Left ventricle myocardium inferior (tissue), 1 donor: ENCODE measurements around the gene GHRH. TPM values are rescaled to one million over a fixed set of nuclear protein-coding genes. Genes with fewer than 3 reads are reported as not detected.

ENCODE experiments used
- DNase-seq: peaks from one replicate; pipeline ENCODE4 v3.0.0-alpha.2; 2020
- H3K27ac ChIP-seq: fragments of 200-600 bp; replicated peaks from 2 replicates; pipeline ENCODE4 v1.8.0; 2021
- H3K27me3 ChIP-seq: fragments of 200-600 bp; 2 replicates; pipeline ENCODE4 v1.8.0; 2021; ENCODE audit warnings: low read depth
- H3K36me3 ChIP-seq: fragments of 200-600 bp; 2 replicates; pipeline ENCODE4 v1.8.0; 2021
- H3K4me1 ChIP-seq: fragments of 200-600 bp; 2 replicates; pipeline ENCODE4 v1.8.0; 2021
- H3K4me3 ChIP-seq: fragments of 200-600 bp; 2 replicates; pipeline ENCODE4 v1.8.0; 2021; ENCODE audit warnings: mild to moderate bottlenecking, moderate library complexity
- H3K9me3 ChIP-seq: fragments of 200-600 bp; replicated peaks from 2 replicates; pipeline ENCODE4 v1.8.0; 2021
- intact Hi-C: fragments of 100-400 bp; cut with micrococcal nuclease; formaldehyde crosslinking; loops from one replicate; pipeline ENCODE4 v1.11.0; 2022
- total RNA-seq: library from RNA; stranded (reverse); fragmentation: NEBNext Ultra II Directional; extraction: Animal tissue kit (Norgen Biotek cat#: 25700); gene quantifications from one replicate; pipeline ENCODE4 v1.2.1, GENCODE V29; 2021
- TF ChIP-seq, protein P1 (sequence below): fragments of 200-600 bp; IDR thresholded peaks from 2 replicates; pipeline ENCODE4 v1.8.0; 2021; ENCODE audit warnings: antibody characterized with exemption, mild to moderate bottlenecking, borderline replicate concordance
- donor health status: DM: no; HTN: yes; CAD: no; lungs with severe emphysema.

The GHRH gene
- total RNA-seq, 1 donor from 2014 or later = 0.93 TPM

GRCh38 chr20:37204056-37204455, 57.6 kb downstream of the GHRH start:
- TF ChIP-seq, protein P1, sequence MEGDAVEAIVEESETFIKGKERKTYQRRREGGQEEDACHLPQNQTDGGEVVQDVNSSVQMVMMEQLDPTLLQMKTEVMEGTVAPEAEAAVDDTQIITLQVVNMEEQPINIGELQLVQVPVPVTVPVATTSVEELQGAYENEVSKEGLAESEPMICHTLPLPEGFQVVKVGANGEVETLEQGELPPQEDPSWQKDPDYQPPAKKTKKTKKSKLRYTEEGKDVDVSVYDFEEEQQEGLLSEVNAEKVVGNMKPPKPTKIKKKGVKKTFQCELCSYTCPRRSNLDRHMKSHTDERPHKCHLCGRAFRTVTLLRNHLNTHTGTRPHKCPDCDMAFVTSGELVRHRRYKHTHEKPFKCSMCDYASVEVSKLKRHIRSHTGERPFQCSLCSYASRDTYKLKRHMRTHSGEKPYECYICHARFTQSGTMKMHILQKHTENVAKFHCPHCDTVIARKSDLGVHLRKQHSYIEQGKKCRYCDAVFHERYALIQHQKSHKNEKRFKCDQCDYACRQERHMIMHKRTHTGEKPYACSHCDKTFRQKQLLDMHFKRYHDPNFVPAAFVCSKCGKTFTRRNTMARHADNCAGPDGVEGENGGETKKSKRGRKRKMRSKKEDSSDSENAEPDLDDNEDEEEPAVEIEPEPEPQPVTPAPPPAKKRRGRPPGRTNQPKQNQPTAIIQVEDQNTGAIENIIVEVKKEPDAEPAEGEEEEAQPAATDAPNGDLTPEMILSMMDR = no peak
- Histone ChIP-seq H3K36me3 (peaks cover 86% of the 10 kb centered on the region), H3K4me1 (peaks cover 14% of the 10 kb centered on the region), H3K9me3 (no peaks in the 10 kb centered on the region), H3K4me3 (no peak overlapping the region), H3K27ac (no peak overlapping the region), H3K27me3 (no peaks in the 10 kb centered on the region)
- DNase-seq = no peak
- intact Hi-C loops = no loop called here

GRCh38 chr20:37202267-37202943, 59.2 kb downstream of the GHRH start:
- H3K9me3 ChIP-seq = no peaks in the 10 kb centered on the region
- H3K27ac ChIP-seq = no peak overlapping the region
- intact Hi-C loops = no loop called here
- DNase-seq = no peak
- H3K4me3 ChIP-seq = no peak overlapping the region
- H3K27me3 ChIP-seq = no peaks in the 10 kb centered on the region
- H3K4me1 ChIP-seq = peaks cover 14% of the 10 kb centered on the region
- peaks cover 82% of the 10 kb centered on the region for H3K36me3 ChIP-seq
- TF ChIP-seq, protein P1 = peak; percentile 79

- H3K27ac ChIP-seq = no peak overlapping the region
These were observed 59.8 kb downstream of the GHRH start for GRCh38 chr20:37201827-37202162.

More at GRCh38 chr20:37201827-37202162, 59.8 kb downstream of the GHRH start:
- intact Hi-C loops = no loop called here
- H3K4me1 ChIP-seq = peaks cover 14% of the 10 kb centered on the region
- TF ChIP-seq, protein P1 = no peak
- H3K36me3 ChIP-seq = peaks cover 76% of the 10 kb centered on the region
- H3K4me3 ChIP-seq = no peak overlapping the region
- DNase-seq = no peak
- no peaks in the 10 kb centered on the region for H3K27me3 ChIP-seq
- no peaks in the 10 kb centered on the region for H3K9me3 ChIP-seq

Other genes with a start within 250 kb of the GHRH start
- gene RBL1, start 165.8 kb downstream of the GHRH start, total RNA-seq = 4.7 TPM
- gene RPN2, start 82.5 kb downstream of the GHRH start, total RNA-seq = 81.4 TPM
- 3.6 TPM for gene MROH8, start 82.3 kb downstream of the GHRH start, total RNA-seq
- gene MANBAL, start 27.8 kb upstream of the GHRH start, total RNA-seq = 19.2 TPM
- gene SRC, start 84.3 kb upstream of the GHRH start, total RNA-seq = 4.2 TPM